Fibroblast of gingiva (primary cell): ENCODE measurements around the gene CACNB3.
A peak's percentile ranks its signal among the peaks of the same experiment; 100 is the strongest.

Source experiments
- DNase-seq: peaks from one replicate; pipeline ENCODE4 v3.0.0-alpha.2; 2011; ENCODE audit warnings: low read depth

The CACNB3 gene

GRCh38 chr12:48788854-48789775, 29.2 kb upstream of the CACNB3 start, which contains the start of gene ADCY6:
Gene ADCY6, minus strand, starts transcription at chr12:48789089. Its CDS starts 5,655 bp downstream, at chr12:48783434.
- DNase-seq = peak; percentile 75

GRCh38 chr12:48789858-48790326, 28.4 kb upstream of the CACNB3 start:
- DNase-seq = no peak

GRCh38 chr12:48793696-48794095, 24.6 kb upstream of the CACNB3 start:
- DNase-seq = no peak

- peak; percentile 39 for DNase-seq
Measured at GRCh38 chr12:48794870-48795269, 23.4 kb upstream of the CACNB3 start.

GRCh38 chr12:48795550-48796455, 22.5 kb upstream of the CACNB3 start:
- DNase-seq = peak; percentile 59

- no peak for DNase-seq
Measured at GRCh38 chr12:48796976-48797375, 21.3 kb upstream of the CACNB3 start.

GRCh38 chr12:48800457-48800856, 17.8 kb upstream of the CACNB3 start:
- DNase-seq = no peak

- DNase-seq = no peak
Measured at GRCh38 chr12:48800971-48801370, 17.3 kb upstream of the CACNB3 start.

- no peak for DNase-seq
Measured at GRCh38 chr12:48803675-48804074, 14.6 kb upstream of the CACNB3 start.

GRCh38 chr12:48807981-48808380, 10.3 kb upstream of the CACNB3 start:
- DNase-seq = no peak

- peak; percentile 50 for DNase-seq
Measured at GRCh38 chr12:48810903-48811431, 7.3 kb upstream of the CACNB3 start.

- DNase-seq = no peak
Measured at GRCh38 chr12:48811437-48812090, 6.7 kb upstream of the CACNB3 start.

GRCh38 chr12:48812389-48812788, 5.9 kb upstream of the CACNB3 start:
- DNase-seq = no peak

GRCh38 chr12:48813465-48814261, 4.6 kb upstream of the CACNB3 start:
- no peak for DNase-seq

GRCh38 chr12:48814262-48815125, 3.8 kb upstream of the CACNB3 start:
- peak; percentile 79 for DNase-seq

GRCh38 chr12:48815126-48816110, 2.9 kb upstream of the CACNB3 start:
- DNase-seq = peak; percentile 83

- DNase-seq = no peak
Measured at GRCh38 chr12:48816143-48816854, 2.0 kb upstream of the CACNB3 start.
